Measurements from ENCODE around the gene RHBDF2. TPM values are rescaled to one million over a fixed set of nuclear protein-coding genes. Genes with fewer than 3 reads are reported as not detected.

RHBDF2 gene
- total RNA-seq, 1 donor: 1.4 TPM

GRCh38 chr17:76475302-76475701 lies 25.9 kb downstream of the RHBDF2 start:
- no peak for DNase-seq (ENCODE audit: low read depth)
- TF ChIP-seq, protein P1, sequence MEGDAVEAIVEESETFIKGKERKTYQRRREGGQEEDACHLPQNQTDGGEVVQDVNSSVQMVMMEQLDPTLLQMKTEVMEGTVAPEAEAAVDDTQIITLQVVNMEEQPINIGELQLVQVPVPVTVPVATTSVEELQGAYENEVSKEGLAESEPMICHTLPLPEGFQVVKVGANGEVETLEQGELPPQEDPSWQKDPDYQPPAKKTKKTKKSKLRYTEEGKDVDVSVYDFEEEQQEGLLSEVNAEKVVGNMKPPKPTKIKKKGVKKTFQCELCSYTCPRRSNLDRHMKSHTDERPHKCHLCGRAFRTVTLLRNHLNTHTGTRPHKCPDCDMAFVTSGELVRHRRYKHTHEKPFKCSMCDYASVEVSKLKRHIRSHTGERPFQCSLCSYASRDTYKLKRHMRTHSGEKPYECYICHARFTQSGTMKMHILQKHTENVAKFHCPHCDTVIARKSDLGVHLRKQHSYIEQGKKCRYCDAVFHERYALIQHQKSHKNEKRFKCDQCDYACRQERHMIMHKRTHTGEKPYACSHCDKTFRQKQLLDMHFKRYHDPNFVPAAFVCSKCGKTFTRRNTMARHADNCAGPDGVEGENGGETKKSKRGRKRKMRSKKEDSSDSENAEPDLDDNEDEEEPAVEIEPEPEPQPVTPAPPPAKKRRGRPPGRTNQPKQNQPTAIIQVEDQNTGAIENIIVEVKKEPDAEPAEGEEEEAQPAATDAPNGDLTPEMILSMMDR (IDR thresholded peaks at IDR 0.05; ENCODE audit: insufficient read depth, low read length): no peak
- no peak overlapping the region for H3K4me3 ChIP-seq (ENCODE audit: low read depth, low read length)

DNA sequence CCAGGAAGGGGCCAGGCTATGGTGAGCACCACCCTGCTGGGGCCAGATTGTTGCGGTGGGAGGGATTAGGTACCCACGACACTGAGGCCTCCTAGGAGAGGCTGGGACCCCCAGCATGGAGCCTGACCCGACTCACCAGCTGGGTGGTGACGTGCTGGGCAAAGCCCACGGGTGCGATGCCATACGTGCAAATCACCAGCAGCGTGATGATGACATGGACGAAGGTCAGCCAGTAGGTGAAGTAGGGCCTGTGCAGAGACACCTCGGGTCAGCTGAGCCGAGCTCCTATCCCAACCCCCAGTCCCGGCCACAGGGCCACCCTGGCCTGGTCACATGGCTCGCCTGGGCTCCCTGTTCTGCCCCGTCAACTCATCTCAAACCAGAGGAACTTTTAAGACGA lies 26.3 kb downstream of the RHBDF2 start:
- H3K4me3 ChIP-seq (ENCODE audit: low read depth, low read length): no peak overlapping the region
- TF ChIP-seq, protein P1 (IDR thresholded peaks at IDR 0.05; ENCODE audit: insufficient read depth, low read length): no peak
- no peak for DNase-seq (ENCODE audit: low read depth)

DNA sequence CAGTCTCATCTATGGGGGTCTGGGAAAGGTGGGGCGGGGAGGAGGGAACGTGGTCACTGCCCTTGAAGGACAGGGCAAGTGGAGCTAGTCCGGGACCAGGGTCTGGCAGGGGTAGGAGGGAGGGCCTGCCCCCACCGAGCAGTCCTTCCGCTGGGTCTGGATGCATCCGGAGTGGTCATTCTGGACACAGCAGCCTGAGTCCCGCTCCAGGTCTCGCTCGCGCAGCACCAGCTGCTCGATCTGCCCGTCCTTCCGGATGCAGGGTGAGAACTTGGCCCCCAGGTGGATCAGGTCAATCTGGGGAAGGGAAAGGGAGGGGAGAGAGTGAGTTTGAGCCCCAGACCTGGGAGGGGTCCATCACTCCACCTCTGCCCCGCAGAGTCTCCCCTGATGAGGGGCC lies 27.0 kb downstream of the RHBDF2 start:
- TF ChIP-seq, protein P1 (IDR thresholded peaks at IDR 0.05; ENCODE audit: insufficient read depth, low read length): no peak
- no peak overlapping the region for H3K4me3 ChIP-seq (ENCODE audit: low read depth, low read length)
- no peak for DNase-seq (ENCODE audit: low read depth)

- TF ChIP-seq, protein P1 (IDR thresholded peaks at IDR 0.05; ENCODE audit: insufficient read depth, low read length): peak; percentile 23
- no peak for DNase-seq (ENCODE audit: low read depth)
- H3K4me3 ChIP-seq (ENCODE audit: low read depth, low read length): no peak overlapping the region
These were observed 27.7 kb downstream of the RHBDF2 start for GRCh38 chr17:76473541-76473985.

GRCh38 chr17:76472726-76473125 lies 28.5 kb downstream of the RHBDF2 start:
- no peak overlapping the region for H3K4me3 ChIP-seq (ENCODE audit: low read depth, low read length)
- TF ChIP-seq, protein P1 (IDR thresholded peaks at IDR 0.05; ENCODE audit: insufficient read depth, low read length): no peak
- no peak for DNase-seq (ENCODE audit: low read depth)

- H3K4me3 ChIP-seq (ENCODE audit: low read depth, low read length): no peak overlapping the region
- DNase-seq (ENCODE audit: low read depth): no peak
- TF ChIP-seq, protein P1 (IDR thresholded peaks at IDR 0.05; ENCODE audit: insufficient read depth, low read length): no peak
These were observed 29.0 kb downstream of the RHBDF2 start for GRCh38 chr17:76472258-76472645.

Data from fibroblast of the aortic adventitia (primary cell).